Breast epithelium (tissue), 4 donors: ENCODE measurements around the gene NES. TPM values are rescaled to one million over a fixed set of nuclear protein-coding genes. Genes with fewer than 3 reads are reported as not detected.

Experiments
- DNase-seq, 2 donors: peaks; one replicate each; pipeline ENCODE4 v3.0.0-alpha.2; 2019; ENCODE audit warnings: low spot score in 2 of 2
- H3K27ac ChIP-seq, 2 donors: fragments of 200-600 bp; sonication (generic) in 1 of 2; one replicate each; pipeline ENCODE4 v1.5.1; 2016 to 2019; ENCODE audit warnings: mild to moderate bottlenecking in 1 of 2
- H3K27me3 ChIP-seq, 2 donors: fragments of 200-600 bp; sonication (generic) in 1 of 2; one replicate each; pipeline versions ENCODE4 v1.5.1 to v1.6.0; 2017 to 2019; ENCODE audit warnings: control low read depth in 1 of 2, mild to moderate bottlenecking in 1 of 2
- H3K36me3 ChIP-seq: fragments of 200-600 bp; one replicate; pipeline ENCODE4 v1.5.1; 2019
- H3K4me1 ChIP-seq, 2 donors: fragments of 200-600 bp; sonication (generic); one replicate each; pipeline ENCODE4 v1.5.1; 2016 to 2019; ENCODE audit warnings: control low read depth in 1 of 2
- H3K4me3 ChIP-seq, 3 donors: fragments of 200-600 bp; sonication (generic); 1 replicate in 2 of 3; 2 replicates in 1 of 3; pipeline ENCODE4 v1.5.1; 2016 to 2019; ENCODE audit warnings: mild to moderate bottlenecking in 3 of 3, moderate library complexity in 2 of 3
- H3K9me3 ChIP-seq, 2 donors: fragments of 200-600 bp; sonication (generic) in 1 of 2; one replicate each; pipeline ENCODE4 v1.5.1; 2016 to 2019; ENCODE audit warnings: control low read depth in 1 of 2
- CTCF ChIP-seq, 3 donors: fragments of 450-650 bp; IDR thresholded peaks; one replicate each; pipeline ENCODE4 v1.5.1; 2016 to 2017; ENCODE audit warnings: antibody characterized with exemption in 3 of 3, mild to moderate bottlenecking in 3 of 3, moderate library complexity in 3 of 3
- POLR2A ChIP-seq: fragments of 450-650 bp; IDR thresholded peaks from one replicate; pipeline ENCODE4 v1.6.1; 2016; ENCODE audit warnings: antibody characterized with exemption, mild to moderate bottlenecking, moderate library complexity
- POLR2AphosphoS5 ChIP-seq, 3 donors: sonication (generic); formaldehyde crosslinking; IDR thresholded peaks; one replicate each; pipeline ENCODE4 v1.6.1; 2017; ENCODE audit warnings: antibody characterized with exemption in 3 of 3
- intact Hi-C: fragments of 100-400 bp; cut with DNase I; formaldehyde crosslinking; loops from one replicate; pipeline ENCODE4 v1.15.1; 2023; ENCODE audit warnings: low total_unique reads
- total RNA-seq, 3 donors: library from RNA; depleted of rRNA; stranded (reverse); fragments of >200 nt; gene quantifications; one replicate each; pipeline ENCODE4 v1.1.0, GENCODE V29; 2016

NES gene
- total RNA-seq, 3 donors from 2014 or later, result 9.9 to 28.5 (median 14.9) TPM

GRCh38 chr1:156692441-156692924 lies 15.3 kb upstream of the NES start:
- H3K4me3 ChIP-seq, result peak overlapping the region in 2 of 3 donors; percentile 9 to 32
- peaks cover 21 to 43% of the 10 kb centered on the region in 2 donors for H3K4me1 ChIP-seq
- no peaks in the 10 kb centered on the region for H3K36me3 ChIP-seq
- intact Hi-C loops, result no loop called here
- no peaks in the 10 kb centered on the region for H3K9me3 ChIP-seq
- peak overlapping the region; percentile 84 to 90 for H3K27ac ChIP-seq
- no peak for TF ChIP-seq CTCF (IDR thresholded peaks at IDR 0.05)
- TF ChIP-seq POLR2A, result no peak
- TF ChIP-seq POLR2AphosphoS5 (IDR thresholded peaks at IDR 0.05), result no peak
- DNase-seq, result peak; percentile 56 to 78
- no peaks in the 10 kb centered on the region for H3K27me3 ChIP-seq

GRCh38 chr1:156691665-156692440 lies 14.6 kb upstream of the NES start:
- intact Hi-C loops, result no loop called here
- DNase-seq, result no peak
- Histone ChIP-seq H3K36me3 (no peaks in the 10 kb centered on the region), H3K27me3 (no peaks in the 10 kb centered on the region), H3K27ac (peak overlapping the region; percentile 84 to 90), H3K4me1 (peaks cover 21 to 43% of the 10 kb centered on the region in 2 donors), H3K4me3 (peak overlapping the region in 2 of 3 donors; percentile 4 to 32), H3K9me3 (no peaks in the 10 kb centered on the region)
- no peak for TF ChIP-seq POLR2A
- no peak for TF ChIP-seq POLR2AphosphoS5 (IDR thresholded peaks at IDR 0.05)
- no peak for TF ChIP-seq CTCF (IDR thresholded peaks at IDR 0.05)

- Histone ChIP-seq H3K4me1 (peaks cover 21 to 43% of the 10 kb centered on the region in 2 donors), H3K27me3 (no peaks in the 10 kb centered on the region), H3K36me3 (no peaks in the 10 kb centered on the region), H3K4me3 (no peak overlapping the region), H3K27ac (peak overlapping the region; percentile 84 to 90), H3K9me3 (no peaks in the 10 kb centered on the region)
- DNase-seq, result no peak
- TF ChIP-seq POLR2A (no peak), POLR2AphosphoS5 (IDR thresholded peaks at IDR 0.05) (no peak), CTCF (IDR thresholded peaks at IDR 0.05) (no peak)
- intact Hi-C loops, result no loop called here
Measured at GRCh38 chr1:156691191-156691590, 14.0 kb upstream of the NES start.

- intact Hi-C loops, result no loop called here
- no peak for TF ChIP-seq POLR2A
- no peak for TF ChIP-seq CTCF (IDR thresholded peaks at IDR 0.05)
- TF ChIP-seq POLR2AphosphoS5 (IDR thresholded peaks at IDR 0.05), result no peak
- Histone ChIP-seq H3K4me1 (peaks cover 21 to 43% of the 10 kb centered on the region in 2 donors), H3K9me3 (no peaks in the 10 kb centered on the region), H3K27me3 (no peaks in the 10 kb centered on the region), H3K27ac (peak overlapping the region; percentile 84 to 90), H3K36me3 (no peaks in the 10 kb centered on the region), H3K4me3 (no peak overlapping the region)
- no peak for DNase-seq
Measured at GRCh38 chr1:156690675-156691036, 13.4 kb upstream of the NES start.

GRCh38 chr1:156689953-156690674 lies 12.9 kb upstream of the NES start:
- DNase-seq, result no peak
- H3K4me3 ChIP-seq, result peak overlapping the region in 1 of 3 donors; percentile 56
- peak overlapping the region; percentile 84 to 90 for H3K27ac ChIP-seq
- no peaks in the 10 kb centered on the region for H3K27me3 ChIP-seq
- H3K9me3 ChIP-seq, result no peaks in the 10 kb centered on the region
- no peak for TF ChIP-seq POLR2A
- TF ChIP-seq POLR2AphosphoS5 (IDR thresholded peaks at IDR 0.05), result no peak
- TF ChIP-seq CTCF (IDR thresholded peaks at IDR 0.05), result no peak
- H3K4me1 ChIP-seq, result peaks cover 21 to 43% of the 10 kb centered on the region in 2 donors
- intact Hi-C loops, result loop anchor here (2.0 kb wide), 1 partner anchor 35 kb away; no protein-coding TSS in a partner anchor
- no peaks in the 10 kb centered on the region for H3K36me3 ChIP-seq
